ENCODE results near the gene TTYH2. TPM values are rescaled to one million over a fixed set of nuclear protein-coding genes. Genes with fewer than 3 reads are reported as not detected.

TTYH2 gene
- polyA plus RNA-seq, 1 donor: 78.6 TPM

DNA sequence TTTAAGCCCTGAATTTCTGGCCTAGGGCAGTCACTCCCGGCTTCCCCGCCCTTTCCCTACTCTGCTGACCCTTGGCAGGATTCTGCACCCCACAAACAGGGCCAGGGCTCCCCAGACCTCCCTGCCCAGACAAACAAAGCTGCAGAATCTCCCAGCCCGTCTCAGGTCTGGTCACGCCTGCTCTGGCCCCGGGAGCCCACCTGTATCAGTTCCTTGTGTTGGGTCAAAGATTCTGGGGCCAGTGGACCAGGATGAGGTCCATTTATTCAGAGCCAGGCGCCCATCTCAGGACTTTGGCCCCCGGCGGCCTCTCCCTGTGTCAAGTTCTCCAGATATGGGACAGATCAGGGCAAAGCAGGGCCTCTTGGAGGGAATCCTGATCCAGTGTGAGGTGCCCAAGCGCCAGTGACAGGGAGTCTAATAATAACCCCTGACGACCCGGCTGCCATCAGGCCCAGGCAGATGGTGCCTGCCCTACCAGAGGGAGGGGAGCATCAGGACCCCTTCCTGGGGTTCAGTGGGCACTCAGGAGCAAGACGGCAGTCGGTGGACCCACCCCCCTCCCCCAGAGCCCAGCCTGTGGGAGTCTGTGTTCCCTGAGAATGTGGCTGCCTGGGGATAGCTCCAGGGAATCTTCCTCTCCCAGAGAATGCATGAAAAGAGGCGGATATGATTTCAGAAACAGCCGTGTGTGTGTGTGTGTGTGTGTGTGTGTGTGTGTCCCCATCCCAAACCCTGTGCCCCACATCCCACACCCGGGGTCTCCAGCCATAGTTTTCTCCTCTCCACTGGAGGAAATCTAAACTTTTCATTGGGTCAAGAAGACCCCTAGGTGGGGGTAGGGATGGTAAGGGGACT, 1.3 kb downstream of the TTYH2 start:
- DNase-seq (ENCODE audit: low read depth): no peak

DNA sequence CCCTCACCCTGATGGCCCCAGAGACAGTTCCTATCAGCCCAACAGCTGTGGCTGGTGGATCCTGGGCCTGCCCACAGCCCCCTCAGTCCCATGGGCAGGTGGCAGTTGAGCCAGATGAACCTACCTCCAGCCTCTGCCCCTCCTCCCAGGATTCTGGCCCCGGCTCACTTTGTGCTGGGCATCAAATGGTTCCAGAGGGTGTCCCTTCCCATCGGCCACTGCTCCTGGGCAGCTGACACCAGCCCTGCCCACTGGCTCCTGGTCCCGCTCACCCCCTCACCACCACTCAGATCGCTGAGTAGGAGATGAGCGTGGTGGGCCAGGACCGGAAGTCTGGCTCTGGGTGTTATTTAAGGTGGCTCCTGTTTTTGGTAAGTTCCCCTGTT, 2.0 kb downstream of the TTYH2 start:
- DNase-seq (ENCODE audit: low read depth): no peak

DNA sequence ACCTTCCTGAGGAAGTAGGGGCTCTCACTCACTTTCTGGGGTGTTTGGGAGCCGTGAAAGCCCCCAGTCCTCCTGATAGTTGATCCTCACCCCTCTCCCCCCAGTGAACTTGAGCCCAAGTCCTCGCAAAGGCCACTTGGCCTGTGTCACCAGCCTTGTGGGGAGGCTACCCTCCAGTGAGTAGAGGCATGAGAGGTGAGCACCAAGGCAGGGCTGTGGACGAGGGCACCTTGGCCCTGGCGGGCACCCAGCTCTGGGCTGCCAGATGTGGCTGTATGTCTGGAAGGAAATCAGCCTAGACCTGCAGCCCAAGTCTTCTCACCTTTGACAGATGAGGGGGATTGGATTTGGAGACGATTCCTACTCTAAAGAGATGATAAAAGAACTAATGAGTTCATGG, 3.1 kb downstream of the TTYH2 start:
- no peak for DNase-seq (ENCODE audit: low read depth)

DNA sequence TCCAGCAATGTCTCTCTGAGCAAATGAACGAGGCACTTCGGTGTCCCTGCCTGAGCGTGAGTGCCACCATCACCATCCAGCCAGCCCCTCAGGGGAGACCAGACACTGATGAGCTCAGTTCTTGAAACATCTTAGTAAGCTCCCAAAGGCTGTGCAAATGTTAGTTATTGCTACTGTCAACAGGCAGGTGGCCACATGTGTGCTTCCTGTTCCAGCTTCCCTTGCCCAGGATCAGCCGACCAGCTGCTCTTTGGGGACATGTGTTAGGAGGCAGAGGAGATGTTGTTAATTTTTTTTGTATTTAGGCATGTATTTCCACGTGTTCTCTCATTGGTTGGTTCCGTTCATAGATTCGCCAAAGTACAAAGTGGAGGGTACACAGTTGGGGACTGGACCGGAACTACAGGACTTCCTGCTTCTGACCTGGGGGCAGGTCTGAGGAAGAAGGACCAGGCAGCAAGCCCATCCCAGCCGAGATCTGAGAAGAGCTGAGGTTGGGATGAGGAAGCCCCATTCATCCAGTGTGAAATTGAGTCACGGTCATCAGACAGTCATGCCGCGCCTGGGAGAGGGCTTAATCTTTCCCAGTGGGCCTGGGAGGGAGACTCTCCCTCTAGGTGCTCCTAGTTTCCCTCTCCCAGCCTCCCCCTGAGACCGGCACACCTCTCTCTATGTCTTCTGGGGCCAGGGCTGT, 3.8 kb downstream of the TTYH2 start:
- no peak for DNase-seq (ENCODE audit: low read depth)

DNA sequence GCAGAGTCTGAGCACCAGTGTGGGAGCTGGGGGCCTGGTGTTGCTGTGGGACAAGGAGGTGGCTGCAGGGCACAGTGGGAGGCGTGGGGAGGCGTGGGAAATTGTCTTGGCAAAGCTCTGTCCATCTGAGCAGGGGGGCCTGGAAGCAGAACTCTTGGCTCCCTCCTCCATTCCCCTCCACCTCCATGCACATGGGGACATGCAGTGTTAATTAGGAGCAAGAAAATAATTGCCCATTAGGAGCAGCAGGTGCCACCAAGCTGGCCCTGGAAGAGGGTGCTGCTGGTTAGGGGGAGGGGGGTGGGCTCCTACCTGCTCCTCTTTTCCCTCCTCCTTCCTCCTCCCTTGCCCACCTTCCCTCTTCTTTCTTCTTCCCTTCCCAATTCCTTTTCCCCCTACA, 4.5 kb downstream of the TTYH2 start:
- DNase-seq (ENCODE audit: low read depth): no peak

DNA sequence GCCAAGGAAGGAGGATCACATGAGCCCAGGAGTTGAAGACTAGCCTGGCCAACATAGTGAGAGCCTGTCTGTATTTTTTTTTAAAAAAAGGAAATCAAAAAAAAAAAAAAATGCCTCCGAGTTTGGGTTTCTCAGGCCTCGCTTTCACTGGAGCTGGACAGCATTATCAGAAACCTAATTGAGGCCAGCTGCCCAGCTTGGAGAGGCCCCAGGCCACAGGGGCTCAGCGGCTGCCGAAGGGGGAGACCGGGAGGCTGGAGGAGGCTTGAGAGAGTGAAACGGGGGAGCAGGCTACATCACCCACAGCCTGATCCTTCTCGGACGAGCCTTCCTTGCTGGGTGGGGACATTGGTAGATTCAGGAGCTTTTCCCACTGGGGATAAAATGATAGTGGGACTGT, 5.1 kb downstream of the TTYH2 start:
- DNase-seq (ENCODE audit: low read depth): no peak

DNA sequence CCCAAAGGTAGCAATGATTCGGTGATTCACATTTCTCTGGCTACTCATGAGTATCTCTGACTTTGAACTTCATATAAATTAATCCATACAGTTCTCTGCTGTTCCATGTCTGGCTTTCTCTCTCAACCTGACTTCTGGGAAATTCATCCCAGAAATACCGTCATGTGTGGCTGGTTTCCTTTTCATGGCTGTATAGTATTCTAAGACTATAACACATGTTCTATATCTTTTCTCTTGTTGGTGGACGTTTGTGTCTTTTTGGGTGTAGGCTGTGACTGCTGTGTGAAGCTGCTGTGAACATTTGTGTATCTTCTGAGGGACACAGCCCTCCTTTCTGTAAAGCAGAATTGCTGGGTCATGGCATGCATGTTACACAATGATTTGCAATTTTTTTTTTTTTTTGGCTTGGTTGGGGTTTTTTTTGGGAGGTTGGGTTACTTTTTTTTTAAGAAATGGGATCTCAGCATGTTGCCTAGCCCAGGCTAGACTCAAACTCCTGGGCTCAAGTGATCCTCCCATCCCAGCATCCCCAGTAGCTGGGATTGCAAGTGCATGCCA, 6.3 kb downstream of the TTYH2 start:
- no peak for DNase-seq (ENCODE audit: low read depth)

DNA sequence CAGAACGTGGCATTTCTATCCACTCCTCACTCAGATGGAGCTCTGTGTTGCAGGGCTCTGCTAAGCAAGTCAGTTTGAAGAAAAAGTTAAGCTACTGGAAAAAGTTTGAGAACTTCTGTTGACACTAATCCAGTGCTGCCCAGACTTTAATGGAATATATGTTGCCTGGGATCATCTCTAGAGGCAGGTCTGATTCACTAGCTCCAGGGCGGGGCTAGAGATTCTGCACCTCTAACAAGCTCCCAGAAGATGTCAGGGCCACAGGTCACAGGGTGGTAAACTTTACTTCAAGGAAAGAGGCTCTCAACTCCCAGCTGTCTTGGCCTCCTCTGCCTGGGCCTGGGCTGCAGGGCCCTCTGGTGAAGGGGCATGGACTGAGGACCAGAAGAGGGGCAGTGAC, 6.8 kb downstream of the TTYH2 start:
- DNase-seq (ENCODE audit: low read depth): no peak

DNA sequence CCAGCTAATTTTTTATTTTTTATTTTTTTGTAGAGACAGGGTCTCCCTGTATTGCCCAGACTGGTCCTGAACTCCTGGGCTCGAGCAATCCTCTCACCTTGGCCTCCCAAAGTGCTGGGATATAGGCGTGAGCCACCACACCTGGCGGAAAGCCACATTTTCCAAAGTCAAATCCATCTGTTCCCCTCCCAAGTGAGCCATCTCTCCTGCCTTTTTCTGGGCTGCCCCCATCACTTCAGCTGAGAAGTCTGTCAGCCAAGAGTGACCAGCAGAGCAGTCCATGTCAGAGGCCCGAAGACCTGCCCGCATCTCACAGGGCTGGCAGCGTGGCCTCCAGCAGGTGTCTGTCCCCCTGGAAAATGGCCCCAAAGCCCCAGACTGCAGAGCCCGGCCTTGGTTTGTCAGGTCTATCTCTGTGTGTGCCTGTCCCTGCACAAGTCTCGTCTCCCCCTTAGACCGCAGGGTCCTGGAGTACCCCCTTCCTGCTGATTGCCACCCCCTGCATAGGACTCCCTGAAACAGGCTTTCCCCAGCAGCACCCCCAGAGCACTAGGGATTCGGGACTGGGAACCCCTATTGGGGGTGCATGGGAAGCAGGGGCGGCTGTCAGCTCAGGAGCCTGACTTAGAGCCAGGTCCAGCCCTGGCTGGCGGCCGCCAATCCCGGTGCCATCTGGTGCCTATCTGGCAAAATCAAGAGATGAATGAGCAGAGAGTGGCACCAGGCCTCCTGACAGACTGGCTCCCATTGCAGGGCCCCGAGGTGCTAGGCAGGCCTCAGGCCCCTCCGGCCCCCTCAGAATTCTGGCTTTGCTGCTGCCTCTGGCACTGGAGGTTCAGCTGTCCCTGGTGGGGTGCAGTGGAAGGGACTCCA, 7.8 kb downstream of the TTYH2 start:
- DNase-seq (ENCODE audit: low read depth): no peak

DNA sequence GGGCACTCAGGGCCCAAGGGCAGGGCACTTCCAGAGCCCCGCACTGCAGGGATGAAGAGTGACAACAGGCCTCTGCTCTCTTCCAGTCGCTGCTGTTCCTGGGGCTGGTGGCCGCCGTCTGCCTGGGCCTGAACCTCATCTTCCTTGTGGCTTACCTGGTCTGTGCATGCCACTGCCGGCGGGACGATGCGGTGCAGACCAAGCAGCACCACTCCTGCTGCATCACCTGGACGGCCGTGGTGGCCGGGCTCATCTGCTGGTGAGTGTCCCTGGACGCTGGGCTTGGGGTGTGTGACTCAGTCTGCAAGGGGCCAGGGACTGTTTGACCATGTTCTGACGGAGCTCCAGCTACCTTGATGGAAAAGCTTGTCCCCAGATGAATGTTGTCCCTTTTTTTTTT, 9.0 kb downstream of the TTYH2 start:
- no peak for DNase-seq (ENCODE audit: low read depth)

DNA sequence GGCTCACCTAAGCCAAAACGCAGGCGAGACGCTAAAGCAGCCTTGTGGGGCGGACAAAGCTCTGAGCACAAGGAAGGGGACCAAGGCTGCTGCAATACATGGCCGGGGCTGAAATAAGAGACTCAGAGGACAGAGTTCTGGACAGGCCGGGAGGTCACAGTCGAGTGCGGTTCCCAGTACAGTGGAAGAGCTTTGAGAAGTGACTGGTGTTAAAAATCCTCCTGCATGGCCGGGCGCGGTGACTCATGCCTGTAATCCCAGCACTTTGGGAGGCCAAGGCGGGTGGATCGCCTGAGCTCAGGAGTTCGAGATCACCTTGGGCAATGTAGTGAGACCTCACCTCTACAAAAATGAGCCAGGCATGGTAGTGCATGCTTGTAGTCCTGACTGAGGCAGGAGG, 10.5 kb downstream of the TTYH2 start:
- DNase-seq (ENCODE audit: low read depth): no peak

DNA sequence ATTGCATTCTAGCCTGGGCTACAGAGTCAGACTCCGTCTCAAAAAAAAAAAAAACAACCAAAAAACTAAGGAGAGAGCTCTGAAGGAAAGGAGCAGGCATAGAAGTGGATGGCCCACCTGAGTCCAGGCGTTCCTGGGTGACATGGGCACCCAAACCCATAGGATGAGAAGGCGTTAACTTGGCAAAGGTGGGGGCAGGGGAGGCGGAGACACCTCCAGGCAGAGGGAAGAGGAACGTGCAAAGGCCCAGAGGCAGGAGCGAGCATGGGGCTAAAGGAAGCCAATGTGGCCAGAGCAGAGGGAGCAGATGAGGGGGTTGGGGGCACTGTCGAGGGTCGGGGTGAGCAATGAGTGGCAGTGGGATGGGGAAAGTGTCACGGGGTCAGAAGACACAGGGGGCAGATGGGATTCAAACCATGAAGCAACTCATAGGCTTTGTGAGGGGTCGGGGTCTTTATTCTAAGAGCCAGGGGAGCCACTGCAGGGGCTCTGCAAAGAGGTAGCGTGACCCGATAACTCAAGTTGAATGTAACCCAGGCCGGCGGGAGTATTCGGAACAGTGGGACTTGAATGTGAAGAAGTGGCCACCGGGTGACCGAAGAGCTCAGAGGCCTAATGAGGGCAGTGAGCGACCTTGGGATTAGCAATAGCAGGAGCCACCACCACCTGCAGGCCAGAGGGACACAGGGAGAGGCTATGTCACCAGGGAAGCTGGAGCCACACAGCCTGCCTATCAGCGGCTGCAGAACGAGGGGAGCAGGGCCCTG, 11.8 kb downstream of the TTYH2 start:
- no peak for DNase-seq (ENCODE audit: low read depth)

DNA sequence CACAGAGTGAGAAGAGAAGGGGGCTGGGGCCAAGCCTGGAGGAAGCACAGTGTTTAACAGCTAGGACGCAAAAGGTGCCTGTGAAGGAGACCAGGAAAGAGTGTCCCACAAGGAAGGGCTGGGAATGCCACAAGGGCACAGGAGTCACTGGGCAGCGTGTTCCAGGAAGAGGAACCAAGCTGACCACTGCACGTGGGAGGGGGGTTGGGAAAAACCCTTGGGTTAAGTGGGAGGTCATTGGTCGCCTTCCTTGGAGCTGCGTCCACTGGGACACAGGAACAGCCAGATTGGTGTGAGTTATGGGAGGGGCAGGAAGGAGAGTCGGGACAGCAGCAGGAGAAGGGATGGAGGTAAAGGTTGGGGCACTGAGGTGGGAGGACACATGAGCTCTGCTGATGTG, 12.9 kb downstream of the TTYH2 start:
- no peak for DNase-seq (ENCODE audit: low read depth)

DNA sequence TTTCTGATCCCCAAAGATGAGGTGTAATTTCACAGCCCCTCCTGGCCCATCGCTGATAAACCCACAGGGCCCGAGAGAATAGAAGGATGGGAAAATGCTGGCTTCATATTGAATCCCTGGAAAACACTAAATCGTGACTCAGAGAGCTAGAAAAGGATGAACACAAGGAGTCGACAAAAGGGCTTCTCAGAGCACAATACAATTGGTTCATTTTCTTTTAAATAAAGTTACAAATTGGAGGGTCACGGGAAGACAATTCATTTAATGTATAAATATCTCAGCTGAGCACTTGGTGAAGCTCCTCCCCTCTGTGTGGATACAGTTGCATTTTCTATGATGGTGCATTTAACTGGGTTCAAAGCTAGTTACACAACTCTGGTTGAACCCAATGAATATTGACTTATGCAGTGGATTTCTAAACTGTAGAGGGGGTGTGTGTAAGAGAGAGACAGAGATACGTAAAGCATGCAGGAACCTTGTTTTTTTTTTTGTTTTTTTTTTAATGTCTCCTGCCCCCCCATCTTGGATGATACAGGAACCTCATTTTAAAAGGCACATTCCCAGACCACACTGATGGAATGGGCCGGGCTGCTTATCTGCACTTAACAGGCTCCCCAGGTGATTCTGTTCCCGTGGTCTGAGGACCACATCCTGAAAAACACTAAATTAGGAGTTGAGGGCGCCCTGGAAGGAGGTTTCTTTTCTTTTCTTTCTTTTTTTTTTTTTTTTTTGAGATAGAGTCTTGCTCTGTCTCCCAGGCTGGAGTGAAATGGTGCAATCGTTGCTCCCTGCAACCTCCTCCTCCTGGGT, 14.1 kb downstream of the TTYH2 start:
- no peak for DNase-seq (ENCODE audit: low read depth)

DNA sequence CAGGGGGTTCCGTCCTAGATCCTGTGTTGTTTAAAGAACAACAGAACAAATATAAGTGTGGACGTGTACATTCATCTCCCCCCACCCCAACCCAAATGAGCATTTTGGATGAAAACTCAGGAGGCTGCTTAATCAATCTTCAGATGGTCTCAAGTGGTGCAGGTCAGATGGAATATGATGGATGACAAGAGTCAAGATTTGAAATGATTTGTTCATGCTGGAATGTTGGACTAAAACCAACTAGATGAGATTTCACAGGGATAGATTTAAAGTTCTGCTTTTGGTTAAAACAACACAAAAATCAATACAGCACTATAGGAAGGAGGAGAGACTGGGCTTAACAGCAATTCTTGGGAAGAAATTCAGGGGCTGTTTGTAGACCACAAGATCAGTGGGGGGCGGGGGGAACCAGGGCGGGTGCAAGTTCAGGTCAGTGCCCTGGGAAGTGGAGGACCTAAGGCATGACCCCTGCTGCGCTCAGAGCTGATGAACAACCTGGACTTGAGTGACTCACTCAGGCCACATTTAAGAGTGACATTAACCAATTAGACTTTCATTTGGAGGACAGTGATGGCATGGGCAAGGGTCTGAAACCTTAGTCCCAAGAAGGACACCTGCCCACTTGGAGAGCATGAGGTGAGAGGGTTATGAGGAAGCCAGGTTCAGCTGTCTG, 15.1 kb downstream of the TTYH2 start:
- DNase-seq (ENCODE audit: low read depth): no peak

DNA sequence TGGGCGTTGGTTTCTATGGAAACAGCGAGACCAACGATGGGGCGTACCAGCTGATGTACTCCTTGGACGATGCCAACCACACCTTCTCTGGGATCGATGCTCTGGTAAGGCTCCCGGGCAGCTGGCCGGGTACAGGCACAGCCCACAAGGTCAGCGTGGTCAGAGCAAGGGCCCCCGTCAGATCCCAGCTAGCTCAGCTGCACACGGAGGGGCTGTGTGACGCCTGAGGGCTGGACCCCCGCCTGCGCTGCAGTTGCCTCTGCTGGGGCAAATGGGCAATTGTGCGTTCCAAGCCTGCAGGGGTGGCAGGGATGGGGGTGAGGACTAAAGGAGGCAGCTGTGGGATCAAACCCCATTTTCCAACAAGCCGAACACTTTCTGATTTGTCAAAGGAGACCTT, 17.5 kb downstream of the TTYH2 start:
- DNase-seq (ENCODE audit: low read depth): no peak

DNA sequence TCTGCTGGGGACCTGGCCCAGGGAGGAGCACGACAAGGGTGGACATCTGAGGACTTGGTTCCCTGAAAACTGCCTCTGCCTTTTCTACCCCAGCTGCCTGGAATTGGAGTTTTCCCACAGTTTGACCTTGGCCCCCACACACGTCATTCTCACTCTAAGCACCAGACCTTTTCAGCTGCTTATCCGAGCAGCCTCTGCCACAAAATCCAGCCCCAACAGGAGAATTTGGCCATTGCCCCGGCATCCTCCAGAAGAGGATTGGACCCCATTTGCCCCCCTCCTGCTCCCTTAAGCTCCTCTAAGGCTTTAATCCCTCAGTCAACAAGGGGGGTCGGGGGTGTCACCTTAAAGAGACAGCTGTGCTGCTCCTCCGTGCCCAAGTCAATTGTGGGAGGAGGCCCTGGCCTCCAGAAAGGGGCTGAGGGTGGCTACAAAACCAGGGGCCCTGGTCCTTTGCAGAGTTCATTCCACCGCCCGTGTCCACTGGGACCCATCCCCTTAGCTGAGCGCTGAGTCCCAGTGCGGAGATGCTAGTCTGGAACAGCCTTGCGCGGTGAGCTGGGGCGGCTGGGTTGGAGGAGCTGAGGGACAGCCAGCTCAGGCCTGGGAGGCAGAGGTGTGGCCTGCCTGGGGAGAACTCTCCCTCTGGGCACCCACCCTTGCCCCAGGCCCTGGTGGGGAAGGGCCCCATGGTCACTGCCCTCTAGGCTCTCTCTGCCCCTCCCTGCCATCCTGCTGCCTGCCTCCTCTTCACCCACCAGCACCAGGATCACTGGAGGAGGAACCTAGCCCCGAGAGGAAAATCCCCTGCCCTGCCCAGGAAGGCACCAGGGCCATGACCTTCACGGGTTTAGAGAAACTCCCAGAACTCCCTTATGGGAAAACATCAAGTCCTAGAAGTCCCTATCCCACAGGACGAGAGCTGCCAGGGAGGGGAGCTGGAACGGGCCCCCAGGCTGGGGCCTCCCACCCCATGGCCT, 18.8 kb downstream of the TTYH2 start:
- no peak for DNase-seq (ENCODE audit: low read depth)

DNA sequence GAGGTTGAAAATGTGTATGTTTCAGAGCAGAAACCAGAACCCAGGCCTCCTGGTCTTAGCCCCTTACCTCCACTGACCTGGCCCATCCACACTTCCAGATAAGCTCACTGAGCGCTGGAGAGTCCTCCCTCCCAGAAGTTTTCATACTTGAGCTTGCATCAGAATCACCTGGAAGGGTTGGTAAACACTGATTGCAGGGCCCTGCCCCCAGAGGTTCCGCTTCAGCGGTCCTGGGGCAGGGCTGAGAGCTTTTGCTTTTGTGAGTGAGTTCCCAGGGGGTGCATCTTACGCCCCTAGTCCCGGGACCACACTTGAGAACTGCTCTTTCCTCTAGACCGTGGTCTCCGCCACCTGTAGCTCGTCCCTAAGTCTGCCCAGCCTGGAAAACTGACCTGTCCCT, 20.6 kb downstream of the TTYH2 start:
- DNase-seq (ENCODE audit: low read depth): no peak

DNA sequence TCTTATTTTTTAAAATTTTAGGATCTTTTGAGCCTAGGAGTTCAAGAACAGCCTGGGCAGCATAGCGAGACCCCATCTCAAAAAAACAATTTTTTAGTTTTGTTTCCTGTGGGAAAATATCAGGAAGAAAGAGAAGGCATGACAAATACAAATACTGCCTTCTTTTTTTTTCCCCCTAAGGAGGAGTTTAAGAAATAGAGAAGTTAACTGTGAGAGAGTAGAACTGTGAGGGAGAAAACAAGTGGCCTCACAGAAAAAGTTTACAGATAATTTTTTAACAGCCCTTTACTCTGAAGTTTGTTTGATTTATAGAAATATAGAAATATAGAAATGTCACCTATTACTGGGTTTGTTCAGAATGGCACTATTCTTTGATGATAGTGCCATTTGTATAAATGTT, 21.1 kb downstream of the TTYH2 start:
- no peak for DNase-seq (ENCODE audit: low read depth)

Data from forelimb muscle (tissue), 1 donor.